CD4-positive, alpha-beta T cell treated with Interferon gamma for 1 hour (primary cell): ENCODE measurements around the gene CHST1.

ENCODE experiments used
- DNase-seq: peaks from one replicate; pipeline ENCODE4 v3.0.0-alpha.2; 2020

Gene CHST1

DNA sequence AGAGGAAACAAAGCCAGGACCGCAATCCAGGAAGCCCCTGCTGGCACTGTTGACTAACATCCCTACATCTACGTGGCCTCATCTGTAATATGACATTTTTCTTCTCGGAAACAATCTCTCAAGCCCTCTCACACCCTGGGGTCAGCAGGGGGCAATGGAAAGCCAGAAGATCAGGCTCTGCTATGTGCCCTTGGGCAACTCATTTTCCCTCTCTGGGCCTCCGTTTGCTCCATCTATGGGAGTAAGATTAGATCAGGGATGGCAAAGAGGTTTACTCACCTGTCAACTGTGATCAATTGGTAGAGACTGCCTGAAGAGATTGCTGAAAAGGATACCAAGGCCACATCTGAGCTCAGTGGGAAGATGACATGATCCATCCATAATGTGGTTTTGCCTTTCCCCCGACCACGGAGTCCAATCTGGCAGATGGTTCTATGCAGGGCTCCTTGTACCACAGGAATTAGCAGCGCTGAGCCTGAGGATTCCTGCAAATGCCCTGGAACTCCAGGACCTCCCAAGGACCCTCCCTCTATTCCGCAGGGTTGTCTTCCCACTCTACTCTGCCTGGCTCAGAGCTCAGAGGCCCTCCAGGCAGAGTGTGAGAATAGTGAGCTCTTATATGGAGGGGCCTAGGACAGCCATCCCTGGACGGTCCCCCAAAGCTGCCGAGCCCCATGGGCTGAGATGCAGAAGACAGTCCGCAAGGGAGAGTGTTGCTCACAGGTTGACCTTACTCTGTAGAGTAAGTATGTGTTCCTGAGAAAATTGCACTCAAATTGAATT, 66.1 kb downstream of the CHST1 start:
- DNase-seq = no peak
